Stromal cell of bone marrow (primary cell): ENCODE measurements around the gene N4BP2.
"Not testable (repeated sequence)": the region's sequence is repeated elsewhere in the genome, so short reads cannot be mapped to it uniquely, and the experiment has no call there.

ENCODE experiments used
- DNase-seq: peaks from one replicate; pipeline ENCODE4 v3.0.0-alpha.2; 2012; ENCODE audit warnings: low read depth

The N4BP2 gene

GRCh38 chr4:40087799-40088366 is 31.2 kb downstream of the N4BP2 start:
- DNase-seq = no peak

GRCh38 chr4:40093400-40093799 is 36.8 kb downstream of the N4BP2 start:
- not testable (repeated sequence) for DNase-seq

GRCh38 chr4:40099010-40099409 is 42.4 kb downstream of the N4BP2 start:
- no peak for DNase-seq

- not testable (repeated sequence) for DNase-seq
Observed at GRCh38 chr4:40107150-40107549, 50.5 kb downstream of the N4BP2 start.

- DNase-seq = no peak
Observed at GRCh38 chr4:40112027-40112792, 55.6 kb downstream of the N4BP2 start.

- no peak for DNase-seq
Observed at GRCh38 chr4:40114206-40114605, 57.6 kb downstream of the N4BP2 start.

GRCh38 chr4:40118861-40119260 is 62.2 kb downstream of the N4BP2 start:
- DNase-seq = no peak

GRCh38 chr4:40119344-40119743 is 62.7 kb downstream of the N4BP2 start:
- no peak for DNase-seq

GRCh38 chr4:40121515-40121914 is 64.9 kb downstream of the N4BP2 start:
- DNase-seq = peak; percentile 73

GRCh38 chr4:40122941-40123340 is 66.3 kb downstream of the N4BP2 start:
- no peak for DNase-seq

GRCh38 chr4:40124690-40125089 is 68.0 kb downstream of the N4BP2 start:
- DNase-seq = no peak

GRCh38 chr4:40130401-40131036 is 73.9 kb downstream of the N4BP2 start:
- DNase-seq = no peak

- DNase-seq = no peak
Observed at GRCh38 chr4:40132816-40133215, 76.2 kb downstream of the N4BP2 start.

- DNase-seq = no peak
Observed at GRCh38 chr4:40134206-40134917, 77.7 kb downstream of the N4BP2 start.

- not testable (repeated sequence) for DNase-seq
Observed at GRCh38 chr4:40136202-40136601, 79.6 kb downstream of the N4BP2 start.

- no peak for DNase-seq
Observed at GRCh38 chr4:40140196-40140595, 83.5 kb downstream of the N4BP2 start.

GRCh38 chr4:40140597-40140996 is 83.9 kb downstream of the N4BP2 start:
- DNase-seq = not testable (repeated sequence)

- DNase-seq = no peak
Observed at GRCh38 chr4:40143926-40144508, 87.4 kb downstream of the N4BP2 start.

- no peak for DNase-seq
Observed at GRCh38 chr4:40144716-40145115, 88.1 kb downstream of the N4BP2 start.

- not testable (repeated sequence) for DNase-seq
Observed at GRCh38 chr4:40147490-40147889, 90.8 kb downstream of the N4BP2 start.

- peak; percentile 36 for DNase-seq
Observed at GRCh38 chr4:40149960-40150385, 93.3 kb downstream of the N4BP2 start.

GRCh38 chr4:40150932-40151331 is 94.3 kb downstream of the N4BP2 start:
- DNase-seq = no peak
